OCI-LY7 (cell line): ENCODE measurements around the gene MEP1A. TPM values are rescaled to one million over a fixed set of nuclear protein-coding genes. Genes with fewer than 3 reads are reported as not detected.

Experiments used
- BruUV-seq: library from RNA; stranded (reverse); fragments of 400-500 nt; replicated peaks from 2 replicates; lab custom pipeline; 2021; lab: Mats Ljungman, UMichigan
- CTCF ChIA-PET: fragments of 300-600 bp; sonication (Branson Sonifier 250); formaldehyde crosslinking; loops from one replicate; lab custom pipeline; 2022; ENCODE audit warnings: antibody characterized with exemption; ENCODE audit not compliant: unreplicated experiment; lab: Charles Lee
- POLR2A ChIA-PET: fragments of 300-600 bp; sonication (Branson Sonifier 250); formaldehyde crosslinking; loops from one replicate; lab custom pipeline; 2022; ENCODE audit warnings: antibody characterized with exemption; lab: Charles Lee
- DNase-seq: peaks from one replicate; pipeline ENCODE4 v3.0.0-alpha.2; 2015; ENCODE audit warnings: low spot score
- H2AFZ ChIP-seq: fragments of 200-600 bp; sonication (generic), shearing (Covaris generic); 2 replicates; pipeline ENCODE4 v1.6.1; 2014; ENCODE audit warnings: mild to moderate bottlenecking, antibody characterized with exemption, low read length, moderate library complexity
- H3K27ac ChIP-seq: fragments of 200-600 bp; sonication (generic); 2 replicates; pipeline ENCODE4 v1.5.1; 2014; ENCODE audit warnings: mixed run types, low read depth, mild to moderate bottlenecking, moderate library complexity, low read length, inconsistent platforms; ENCODE audit not compliant: poor library complexity, severe bottlenecking
- H3K36me3 ChIP-seq: fragments of 200-600 bp; sonication (generic); 2 replicates; pipeline ENCODE4 v1.6.1; 2014; ENCODE audit warnings: mild to moderate bottlenecking, antibody characterized with exemption, low read length, moderate library complexity, mixed read lengths; ENCODE audit not compliant: insufficient read depth
- H3K4me1 ChIP-seq: fragments of 200-600 bp; sonication (generic); 2 replicates; pipeline ENCODE4 v1.5.1; 2014; ENCODE audit warnings: mild to moderate bottlenecking, low read length; ENCODE audit not compliant: insufficient read depth, poor library complexity, severe bottlenecking
- H3K4me2 ChIP-seq: fragments of 200-600 bp; sonication (generic); 2 replicates; pipeline ENCODE4 v1.6.1; 2014; ENCODE audit warnings: mild to moderate bottlenecking, low read length
- H3K4me3 ChIP-seq: fragments of 200-600 bp; sonication (generic); 2 replicates; pipeline ENCODE4 v1.5.1; 2014; ENCODE audit warnings: mild to moderate bottlenecking, low read depth, low read length; ENCODE audit not compliant: poor library complexity, severe bottlenecking
- H3K79me2 ChIP-seq: fragments of 200-600 bp; sonication (generic); 2 replicates; pipeline ENCODE4 v1.6.1; 2016; ENCODE audit warnings: low read depth, mild to moderate bottlenecking, low read length, moderate library complexity, mixed read lengths; ENCODE audit not compliant: insufficient read depth
- H3K9me2 ChIP-seq: fragments of 200-600 bp; sonication (generic); 2 replicates; pipeline ENCODE4 v1.6.1; 2016; ENCODE audit warnings: mild to moderate bottlenecking, low read length, mixed read lengths; ENCODE audit not compliant: insufficient read depth
- H3K9me3 ChIP-seq: fragments of 200-600 bp; sonication (generic); 2 replicates; pipeline ENCODE4 v1.6.1; 2014; ENCODE audit warnings: mild to moderate bottlenecking, mixed run types, low read length, mixed read lengths
- H4K20me1 ChIP-seq: fragments of 200-600 bp; sonication (generic); 2 replicates; pipeline ENCODE4 v1.6.1; 2014; ENCODE audit warnings: mild to moderate bottlenecking, antibody characterized with exemption, low read length, moderate library complexity, mixed read lengths; ENCODE audit not compliant: insufficient read depth
- CTCF ChIP-seq: fragments of 200-600 bp; sonication (generic); conservative IDR thresholded peaks from 2 replicates; pipeline ENCODE4 v1.5.1; 2014; ENCODE audit warnings: mild to moderate bottlenecking, antibody characterized with exemption, low read length, moderate library complexity, mixed read lengths
- EZH2phosphoT487 ChIP-seq: fragments of 200-600 bp; sonication (generic); IDR thresholded peaks from 2 replicates; pipeline ENCODE4 v1.6.1; 2018; ENCODE audit warnings: low read depth, borderline replicate concordance, mild to moderate bottlenecking, mixed run types, antibody characterized with exemption, low read length, moderate library complexity, mixed read lengths
- intact Hi-C: fragments of 100-400 bp; cut with micrococcal nuclease; formaldehyde crosslinking; loops from one replicate; pipeline ENCODE4 v1.10.0; 2022; ENCODE audit not compliant: unreplicated experiment
- total RNA-seq, 2 experiments: library from RNA; depleted of rRNA in 1 of 2; stranded (reverse); fragments of >200 nt in 1 of 2; shearing (Covaris generic) in 1 of 2; gene quantifications; 2 replicates each; pipeline ENCODE4 v1.2.3, GENCODE V29; 2014 to 2022

Gene MEP1A
- total RNA-seq, 2 experiments from 2014 or later, result not detected

GRCh38 chr6:46789434-46790354 is 3.5 kb upstream of the MEP1A start:
- Histone ChIP-seq H3K9me3 (no peaks in the 10 kb centered on the region), H3K4me3 (no peak overlapping the region), H3K27ac (no peak overlapping the region), H4K20me1 (no peaks in the 10 kb centered on the region), H2AFZ (no peak overlapping the region), H3K4me1 (no peaks in the 10 kb centered on the region), H3K79me2 (no peaks in the 10 kb centered on the region), H3K9me2 (no peaks in the 10 kb centered on the region; the same call in 1 of the 2 replicates), H3K4me2 (no peak overlapping the region), H3K36me3 (no peaks in the 10 kb centered on the region)
- TF ChIP-seq EZH2phosphoT487, result no peak
- no peak for TF ChIP-seq CTCF
- intact Hi-C loops, result loop anchor here (10.0 kb wide), 1 partner anchor 695 kb away; no protein-coding TSS in a partner anchor
- CTCF ChIA-PET, result no interaction called here
- no peak for DNase-seq
- POLR2A ChIA-PET, result interaction anchor here (0.6 to 0.9 kb wide), 2 partner anchors 12 to 151 kb away, joined by 3 to 5 read pairs; no protein-coding TSS in a partner anchor
- BruUV-seq, result no TSS peak

- H3K9me3 ChIP-seq, result no peaks in the 10 kb centered on the region
- no peak overlapping the region for H2AFZ ChIP-seq
- H3K4me2 ChIP-seq, result no peak overlapping the region
- DNase-seq, result no peak
- no peaks in the 10 kb centered on the region for H3K36me3 ChIP-seq
- H3K4me3 ChIP-seq, result no peak overlapping the region
- H3K9me2 ChIP-seq, result no peaks in the 10 kb centered on the region; the same call in 1 of the 2 replicates
- H3K79me2 ChIP-seq, result no peaks in the 10 kb centered on the region
- ChIA-PET CTCF (no interaction called here), POLR2A (interaction anchor here (0.6 to 0.9 kb wide), 2 partner anchors 12 to 151 kb away, joined by 3 to 5 read pairs; no protein-coding TSS in a partner anchor)
- BruUV-seq, result no TSS peak
- TF ChIP-seq EZH2phosphoT487 (no peak), CTCF (no peak)
- intact Hi-C loops, result no loop called here
- no peaks in the 10 kb centered on the region for H3K4me1 ChIP-seq
- no peaks in the 10 kb centered on the region for H4K20me1 ChIP-seq
- no peak overlapping the region for H3K27ac ChIP-seq
Measured at GRCh38 chr6:46790355-46790874, 2.8 kb upstream of the MEP1A start.
